HG03457 (cell line): ENCODE measurements around the gene USE1.
"Not testable (repeated sequence)": the region's sequence is repeated elsewhere in the genome, so short reads cannot be mapped to it uniquely, and the experiment has no call there.

Experiments used
- ATAC-seq: cut with Tn5 transposase; IDR thresholded peaks from one replicate; pipeline ENCODE4 v1.9.1; 2021; ENCODE audit warnings: moderate number of reproducible peaks; ENCODE audit not compliant: unreplicated experiment

Gene USE1

GRCh38 chr19:17215127-17215971 is at the start of gene USE1:
Gene USE1 (plus strand): TSS chr19:17215357. CDS start chr19:17215406, 49 bp downstream.
- ATAC-seq: no peak

GRCh38 chr19:17165715-17166114 is 49.4 kb upstream of the USE1 start:
- no peak for ATAC-seq

GRCh38 chr19:17170538-17171297 is 44.4 kb upstream of the USE1 start:
- ATAC-seq: no peak

- no peak for ATAC-seq
These were observed 43.3 kb upstream of the USE1 start for GRCh38 chr19:17171874-17172273.

GRCh38 chr19:17172624-17173345 is 42.4 kb upstream of the USE1 start:
- no peak for ATAC-seq

- no peak for ATAC-seq
These were observed 36.9 kb upstream of the USE1 start for GRCh38 chr19:17178291-17178690.

- no peak for ATAC-seq
These were observed 34.0 kb upstream of the USE1 start for GRCh38 chr19:17180997-17181702.

- no peak for ATAC-seq
These were observed 31.8 kb upstream of the USE1 start for GRCh38 chr19:17183271-17183761.

GRCh38 chr19:17183858-17184321 is 31.3 kb upstream of the USE1 start:
- ATAC-seq: no peak

- no peak for ATAC-seq
These were observed 30.8 kb upstream of the USE1 start for GRCh38 chr19:17184371-17184841.

- no peak for ATAC-seq
These were observed 29.6 kb upstream of the USE1 start for GRCh38 chr19:17185590-17185989.

- ATAC-seq: not testable (repeated sequence)
These were observed 23.4 kb upstream of the USE1 start for GRCh38 chr19:17191736-17192135.

- ATAC-seq: no peak
These were observed 22.4 kb upstream of the USE1 start for GRCh38 chr19:17192751-17193150.

- ATAC-seq: no peak
These were observed 20.5 kb upstream of the USE1 start for GRCh38 chr19:17194608-17195007.

- ATAC-seq: no peak
These were observed 20.1 kb upstream of the USE1 start for GRCh38 chr19:17195106-17195505.

- no peak for ATAC-seq
These were observed 18.5 kb upstream of the USE1 start for GRCh38 chr19:17196610-17197009.

GRCh38 chr19:17197666-17198065 is 17.5 kb upstream of the USE1 start:
- ATAC-seq: no peak

- ATAC-seq: no peak
These were observed 14.6 kb upstream of the USE1 start for GRCh38 chr19:17200408-17201079.

- no peak for ATAC-seq
These were observed 12.9 kb upstream of the USE1 start for GRCh38 chr19:17202249-17202648.

- ATAC-seq: no peak
These were observed 12.4 kb upstream of the USE1 start for GRCh38 chr19:17202713-17203112.
